Mucosa of descending colon (tissue), 3 donors: ENCODE measurements around the gene EPGN. TPM values are rescaled to one million over a fixed set of nuclear protein-coding genes. Genes with fewer than 3 reads are reported as not detected.
A peak's percentile ranks its signal among the peaks of the same experiment; 100 is the strongest.

Experiments used
- ATAC-seq: fragments of 200-7000 bp; cut with Tn5 transposase; one replicate; pipeline ENCODE4 v1.9.1; 2020; ENCODE audit warnings: mild to moderate bottlenecking, moderate library complexity
- DNase-seq, 3 donors: peaks; one replicate each; pipeline ENCODE4 v3.0.0-alpha.2; 2020
- H3K36me3 ChIP-seq: fragments of 200-600 bp; one replicate; pipeline ENCODE4 v1.8.0; 2021; ENCODE audit warnings: low read depth, mild to moderate bottlenecking
- H3K4me1 ChIP-seq: fragments of 200-600 bp; one replicate; pipeline ENCODE4 v1.8.0; 2021; ENCODE audit warnings: low read depth, mild to moderate bottlenecking
- H3K4me3 ChIP-seq: fragments of 200-600 bp; one replicate; pipeline ENCODE4 v1.8.0; 2021; ENCODE audit warnings: mild to moderate bottlenecking
- H3K9me3 ChIP-seq: fragments of 200-600 bp; one replicate; pipeline ENCODE4 v1.8.0; 2021; ENCODE audit warnings: mild to moderate bottlenecking
- CTCF ChIP-seq: fragments of 200-600 bp; IDR thresholded peaks from one replicate; pipeline ENCODE4 v1.8.0; 2022; ENCODE audit warnings: antibody characterized with exemption, mild to moderate bottlenecking
- intact Hi-C, 2 donors: fragments of 100-400 bp; cut with DNase I in 1 of 2; cut with micrococcal nuclease in 1 of 2; formaldehyde crosslinking; loops; one replicate each; pipeline versions ENCODE4 v1.11.0 to v1.11.1; 2022; cut with DNase I, micrococcal nuclease
- total RNA-seq, 3 donors: library from RNA; stranded (reverse); fragmentation: NEBNext Ultra II Directional in 2 of 3; extraction: Animal tissue kit (Norgen Biotek cat#: 25700) in 2 of 3; gene quantifications; one replicate each; pipeline versions ENCODE4 v1.2.1 to v1.2.4, GENCODE V29; 2021 to 2023
- donor health status: DM: no; HTN: no; CAD: no; lungs with moderate emphysema.
- donor health status: DM: no; HTN: no; CAD: no.
- donor health status: DM: no; HTN: yes; CAD: no.

EPGN gene
- total RNA-seq, 3 donors from 2014 or later, result not detected

- DNase-seq, result no peak
- H3K9me3 ChIP-seq, result no peaks in the 10 kb centered on the region
- no peak for ATAC-seq
- H3K36me3 ChIP-seq, result no peaks in the 10 kb centered on the region
- intact Hi-C loops, result no loop called here
- TF ChIP-seq CTCF, result no peak
- no peak overlapping the region for H3K4me3 ChIP-seq
- H3K4me1 ChIP-seq, result peaks cover 3% of the 10 kb centered on the region
These were observed 53.4 kb downstream of the EPGN start for GRCh38 chr4:74361671-74362070.

- ATAC-seq (no peak), DNase-seq (no peak)
- Histone ChIP-seq H3K36me3 (no peaks in the 10 kb centered on the region), H3K4me1 (peaks cover 3% of the 10 kb centered on the region), H3K4me3 (no peak overlapping the region), H3K9me3 (no peaks in the 10 kb centered on the region)
- TF ChIP-seq CTCF, result no peak
- intact Hi-C loops, result no loop called here
These were observed 54.1 kb downstream of the EPGN start for GRCh38 chr4:74362347-74362746.

- DNase-seq (no peak), ATAC-seq (no peak)
- H3K36me3 ChIP-seq, result no peaks in the 10 kb centered on the region
- intact Hi-C loops, result no loop called here
- H3K4me1 ChIP-seq, result peaks cover 3% of the 10 kb centered on the region
- no peak for TF ChIP-seq CTCF
- no peak overlapping the region for H3K4me3 ChIP-seq
- H3K9me3 ChIP-seq, result no peaks in the 10 kb centered on the region
These were observed 56.0 kb downstream of the EPGN start for GRCh38 chr4:74364256-74364651.

GRCh38 chr4:74364652-74365491 is 56.6 kb downstream of the EPGN start, which contains the start of gene EREG:
Gene EREG (plus strand): TSS chr4:74365145. CDS start chr4:74365309, 164 bp downstream.
- ATAC-seq, result peak; percentile 70
- no peak for TF ChIP-seq CTCF
- intact Hi-C loops, result no loop called here

GRCh38 chr4:74365761-74366160 is 57.5 kb downstream of the EPGN start:
- no peak for TF ChIP-seq CTCF
- H3K4me3 ChIP-seq, result no peak overlapping the region
- intact Hi-C loops, result no loop called here
- DNase-seq, result peak; percentile 56 to 62 (median 61)
- peak; percentile 68 for ATAC-seq
- H3K4me1 ChIP-seq, result peaks cover 3% of the 10 kb centered on the region
- no peaks in the 10 kb centered on the region for H3K9me3 ChIP-seq
- H3K36me3 ChIP-seq, result no peaks in the 10 kb centered on the region

More at GRCh38 chr4:74364652-74365491, 56.6 kb downstream of the EPGN start, which contains the start of gene EREG:
- H3K36me3 ChIP-seq, result no peaks in the 10 kb centered on the region
- no peak within 1 kb of the TSS for H3K4me3 ChIP-seq
- no peaks in the 10 kb centered on the region for H3K9me3 ChIP-seq
- peak; percentile 24 to 64 (median 64) for DNase-seq
- H3K4me1 ChIP-seq, result peaks cover 3% of the 10 kb centered on the region

Other genes with a start within 250 kb of the EPGN start
- gene CXCL2, start 209.3 kb upstream of the EPGN start, total RNA-seq, result 10 to 100 TPM in 1 of 3 donors, 1 to 10 TPM in 2; 3.2 to 30.7 (median 7.8) TPM
- 10 to 100 TPM; 10.7 to 12.9 (median 11.6) TPM for gene MTHFD2L, start 150.4 kb upstream of the EPGN start, total RNA-seq
- 1 to 10 TPM; 1.5 to 8.8 (median 2.3) TPM for gene EREG, start 56.7 kb downstream of the EPGN start, total RNA-seq
- gene AREG, start 136.7 kb downstream of the EPGN start, total RNA-seq, result 10 to 100 TPM; 16.9 to 26.2 (median 18.9) TPM